Omental fat pad (tissue), 4 donors: ENCODE results near the gene PRR7. TPM values are rescaled to one million over a fixed set of nuclear protein-coding genes. Genes with fewer than 3 reads are reported as not detected.

Experiments used
- ATAC-seq: fragments of 150-250 bp; one replicate; pipeline ENCODE4 v1.9.1; 2016; ENCODE audit warnings: mild to moderate bottlenecking, moderate library complexity; ENCODE audit not compliant: low FRiP score
- DNase-seq: peaks from one replicate; pipeline ENCODE4 v3.0.0-alpha.2; 2019; ENCODE audit warnings: low spot score
- CTCF ChIP-seq, 3 donors: fragments of 450-650 bp; IDR thresholded peaks; one replicate each; pipeline ENCODE4 v1.5.1; 2016 to 2017; ENCODE audit warnings: antibody characterized with exemption in 3 of 3, mild to moderate bottlenecking in 3 of 3, moderate library complexity in 2 of 3
- total RNA-seq, 4 donors: library from RNA; depleted of rRNA; stranded (reverse); fragments of >200 nt; gene quantifications; one replicate each; pipeline ENCODE4 v1.1.0, GENCODE V29; 2016

The PRR7 gene
- total RNA-seq, 4 donors from 2014 or later: 1.6 to 2.8 (median 2.1) TPM; not detected in 1

GRCh38 chr5:177473443-177474001 lies 26.9 kb downstream of the PRR7 start, which contains the start of gene DBN1:
Gene DBN1 (minus strand): TSS chr5:177473634. CDS start chr5:177473521, 113 bp downstream.
- TF ChIP-seq CTCF (IDR thresholded peaks at IDR 0.05): no peak
- ATAC-seq (peak; percentile 61), DNase-seq (no peak)

- TF ChIP-seq CTCF (IDR thresholded peaks at IDR 0.05): no peak
- no peak for ATAC-seq
- DNase-seq: no peak
Observed at GRCh38 chr5:177474002-177474476, 27.4 kb downstream of the PRR7 start.

DNA sequence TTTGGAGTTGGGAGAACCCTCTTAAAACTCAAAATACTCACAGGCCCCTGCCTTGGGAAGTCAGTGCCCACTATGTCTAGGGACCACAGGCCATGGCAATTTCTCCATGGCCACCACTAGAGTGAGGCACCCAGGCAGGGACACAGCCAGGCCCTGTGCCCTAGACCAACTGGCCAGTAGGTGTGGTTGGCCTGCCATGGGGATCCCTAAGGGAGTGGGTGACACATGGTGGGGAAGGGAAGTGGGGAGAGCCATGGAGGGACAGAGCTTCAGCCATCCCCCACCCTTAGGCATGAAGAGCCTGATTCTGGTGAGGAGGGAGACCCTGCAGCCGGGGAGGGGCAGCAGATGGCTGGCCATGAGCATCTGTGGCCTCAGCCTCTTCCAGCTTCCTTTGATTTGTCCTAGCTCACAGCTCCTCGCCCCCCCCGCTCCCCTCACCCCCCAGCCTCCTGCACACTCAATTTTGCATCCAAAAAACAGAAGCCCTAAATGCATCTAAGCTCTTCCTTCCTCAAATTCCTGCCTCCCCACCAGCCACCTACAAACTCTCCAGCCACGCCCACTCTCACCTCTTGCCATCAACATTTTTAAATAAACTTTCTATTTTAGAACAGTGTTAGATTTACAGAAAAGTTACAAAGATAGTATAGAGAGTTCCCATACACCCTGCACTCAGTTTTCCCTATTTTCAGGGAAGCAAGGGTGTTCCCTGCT lies 28.4 kb downstream of the PRR7 start:
- no peak for TF ChIP-seq CTCF (IDR thresholded peaks at IDR 0.05)
- no peak for ATAC-seq
- no peak for DNase-seq

GRCh38 chr5:177475563-177476427 lies 29.2 kb downstream of the PRR7 start:
- ATAC-seq: no peak
- DNase-seq: no peak
- no peak for TF ChIP-seq CTCF (IDR thresholded peaks at IDR 0.05)

- no peak for TF ChIP-seq CTCF (IDR thresholded peaks at IDR 0.05)
- no peak for ATAC-seq
- no peak for DNase-seq
Observed at GRCh38 chr5:177476531-177477233, 30.1 kb downstream of the PRR7 start.

GRCh38 chr5:177477701-177478477 lies 31.3 kb downstream of the PRR7 start:
- DNase-seq (no peak), ATAC-seq (no peak)
- TF ChIP-seq CTCF (IDR thresholded peaks at IDR 0.05): no peak
